ENCODE data around the gene CYP24A1. TPM values are rescaled to one million over a fixed set of nuclear protein-coding genes. Genes with fewer than 3 reads are reported as not detected.

The CYP24A1 gene
- polyA plus RNA-seq, 1 donor (not counting 4 experiments of a cell fraction or from before 2014, with no cell fraction given), result 18.2 TPM

- no peaks in the 10 kb centered on the region for H4K20me1 ChIP-seq (ENCODE audit: control insufficient read depth, extremely low read depth, insufficient read depth, low read length)
- H3K9me1 ChIP-seq (ENCODE audit: control insufficient read depth, extremely low read depth, insufficient read depth, low read length), result no peaks in the 10 kb centered on the region
- no peak for FAIRE-seq
- H3K79me2 ChIP-seq (ENCODE audit: control insufficient read depth, insufficient read depth, low read length), result no peaks in the 10 kb centered on the region
- H3K4me2 ChIP-seq (ENCODE audit: control insufficient read depth, extremely low read depth, insufficient read depth, low read depth, low read length), result no peak overlapping the region
- H3K9me3 ChIP-seq (ENCODE audit: control insufficient read depth, low read depth, low read length), result no peaks in the 10 kb centered on the region
- dilution Hi-C loops (cut with MboI; ENCODE audit: extremely low pct_ligation_motif_present, low sequenced_read_pairs), result no loop called here
- H3K27ac ChIP-seq (ENCODE audit: control insufficient read depth, insufficient read depth, low read length), result no peak overlapping the region
- H3K4me3 ChIP-seq (ENCODE audit: control insufficient read depth in 2 of 3, extremely low read depth in 1 of 3, insufficient read depth in 2 of 3, low read depth in 1 of 3, low read length in 3 of 3), result no peak overlapping the region
- H3K9ac ChIP-seq (ENCODE audit: control insufficient read depth, extremely low read depth, insufficient read depth, low read length), result no peak overlapping the region
- no peaks in the 10 kb centered on the region for H3K36me3 ChIP-seq (ENCODE audit: control insufficient read depth in 2 of 2, extremely low read depth in 1 of 2, insufficient read depth in 2 of 2, low read length in 2 of 2)
- H2AFZ ChIP-seq (ENCODE audit: control insufficient read depth, low read length), result no peak overlapping the region
- TF ChIP-seq CTCF (optimal IDR thresholded peaks at IDR 0.05 in 1 of 3, IDR thresholded peaks at IDR 0.05 in 1 of 3, conservative IDR thresholded peaks at IDR 0.05 in 1 of 3; ENCODE audit: extremely low read depth in 1 of 3, insufficient read depth in 2 of 3, low read length in 3 of 3) (no peak), EZH2 (IDR thresholded peaks at IDR 0.05; ENCODE audit: low read length) (no peak)
- no peak for DNase-seq (ENCODE audit: low read depth, low spot score)
- peaks cover 26% of the 10 kb centered on the region for H3K4me1 ChIP-seq (ENCODE audit: control insufficient read depth, extremely low read depth, insufficient read depth, low read length)
- H3K27me3 ChIP-seq (ENCODE audit: control insufficient read depth, extremely low read depth, insufficient read depth, low read length), result no peaks in the 10 kb centered on the region
These were observed 55.4 kb downstream of the CYP24A1 start for GRCh38 chr20:54118220-54119001.

DNA sequence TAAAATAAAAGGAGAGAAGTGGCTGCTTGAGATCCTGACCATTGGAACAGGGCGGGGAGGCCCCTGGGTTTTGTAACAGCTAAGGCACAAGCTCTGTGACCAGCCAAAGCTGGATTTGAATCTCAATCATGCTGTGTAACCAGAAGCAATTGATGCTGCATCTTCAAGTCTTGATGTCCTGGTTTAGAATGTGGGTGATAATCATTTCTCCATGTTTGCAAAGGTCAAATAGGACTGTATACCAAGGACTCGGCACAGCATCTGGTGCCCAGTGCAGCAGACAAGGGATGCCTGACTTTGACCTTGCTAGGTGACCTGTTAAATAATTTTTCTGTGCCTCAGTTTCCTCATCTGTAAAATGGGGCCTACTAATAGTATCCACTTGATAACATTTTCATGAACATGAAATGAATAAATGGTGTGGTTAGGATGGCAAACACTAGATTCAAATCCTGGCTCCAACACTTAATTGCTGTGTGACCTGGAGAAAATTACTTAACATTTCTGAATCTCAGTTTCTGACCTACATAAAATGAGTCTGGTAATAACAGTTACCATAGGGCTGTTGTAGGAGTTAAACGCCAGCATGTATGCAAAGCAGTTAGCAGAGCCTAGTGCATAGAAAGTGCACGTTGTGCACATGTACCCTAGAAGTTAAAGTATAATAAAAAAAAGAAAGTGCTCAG, 57.1 kb downstream of the CYP24A1 start:
- Histone ChIP-seq H3K9me1 (ENCODE audit: control insufficient read depth, extremely low read depth, insufficient read depth, low read length) (no peaks in the 10 kb centered on the region), H3K4me1 (ENCODE audit: control insufficient read depth, extremely low read depth, insufficient read depth, low read length) (peaks cover 12% of the 10 kb centered on the region), H3K79me2 (ENCODE audit: control insufficient read depth, insufficient read depth, low read length) (no peaks in the 10 kb centered on the region), H3K36me3 (ENCODE audit: control insufficient read depth in 2 of 2, extremely low read depth in 1 of 2, insufficient read depth in 2 of 2, low read length in 2 of 2) (no peaks in the 10 kb centered on the region), H3K4me3 (ENCODE audit: control insufficient read depth in 2 of 3, extremely low read depth in 1 of 3, insufficient read depth in 2 of 3, low read depth in 1 of 3, low read length in 3 of 3) (no peak overlapping the region), H3K27ac (ENCODE audit: control insufficient read depth, insufficient read depth, low read length) (no peak overlapping the region), H3K4me2 (ENCODE audit: control insufficient read depth, extremely low read depth, insufficient read depth, low read depth, low read length) (no peak overlapping the region), H3K9me3 (ENCODE audit: control insufficient read depth, low read depth, low read length) (no peaks in the 10 kb centered on the region), H3K27me3 (ENCODE audit: control insufficient read depth, extremely low read depth, insufficient read depth, low read length) (no peaks in the 10 kb centered on the region), H3K9ac (ENCODE audit: control insufficient read depth, extremely low read depth, insufficient read depth, low read length) (no peak overlapping the region), H4K20me1 (ENCODE audit: control insufficient read depth, extremely low read depth, insufficient read depth, low read length) (no peaks in the 10 kb centered on the region), H2AFZ (ENCODE audit: control insufficient read depth, low read length) (no peak overlapping the region)
- DNase-seq (ENCODE audit: low read depth, low spot score) (no peak), FAIRE-seq (no peak)
- dilution Hi-C loops (cut with MboI; ENCODE audit: extremely low pct_ligation_motif_present, low sequenced_read_pairs), result no loop called here
- TF ChIP-seq EZH2 (IDR thresholded peaks at IDR 0.05; ENCODE audit: low read length), result no peak
- TF ChIP-seq CTCF (optimal IDR thresholded peaks at IDR 0.05 in 1 of 3, IDR thresholded peaks at IDR 0.05 in 1 of 3, conservative IDR thresholded peaks at IDR 0.05 in 1 of 3; ENCODE audit: extremely low read depth in 1 of 3, insufficient read depth in 2 of 3, low read length in 3 of 3), result no peak
